Measurements from ENCODE around the gene CAPN14. TPM values are rescaled to one million over a fixed set of nuclear protein-coding genes. Genes with fewer than 3 reads are reported as not detected.
"Not testable (repeated sequence)": the region's sequence is repeated elsewhere in the genome, so short reads cannot be mapped to it uniquely, and the experiment has no call there.

CAPN14 gene
- total RNA-seq, 1 donor from 2014 or later: 0.12 TPM

- intact Hi-C loops (cut with micrococcal nuclease): no loop called here
- H3K4me1 Mint-ChIP-seq: no peaks in the 10 kb centered on the region
- no peak for DNase-seq
- no peaks in the 10 kb centered on the region for H3K36me3 Mint-ChIP-seq (ENCODE audit: low read depth)
- no peak overlapping the region for H3K27ac Mint-ChIP-seq
- H3K9me3 Mint-ChIP-seq: no peaks in the 10 kb centered on the region
- H3K27me3 Mint-ChIP-seq: peaks cover 8% of the 10 kb centered on the region
- no peak overlapping the region for H3K4me3 Mint-ChIP-seq
Observed at GRCh38 chr2:31189141-31189540, 28.2 kb downstream of the CAPN14 start.

- intact Hi-C loops (cut with micrococcal nuclease): no loop called here
- H3K9me3 Mint-ChIP-seq: no peaks in the 10 kb centered on the region
- H3K4me3 Mint-ChIP-seq: no peak overlapping the region
- DNase-seq: no peak
- H3K4me1 Mint-ChIP-seq: no peaks in the 10 kb centered on the region
- H3K36me3 Mint-ChIP-seq (ENCODE audit: low read depth): no peaks in the 10 kb centered on the region
- H3K27ac Mint-ChIP-seq: no peak overlapping the region
- H3K27me3 Mint-ChIP-seq: peaks cover 8% of the 10 kb centered on the region
Observed at GRCh38 chr2:31188131-31188530, 29.2 kb downstream of the CAPN14 start.

- Mint-ChIP-seq H3K27ac (no peak overlapping the region), H3K9me3 (no peaks in the 10 kb centered on the region), H3K4me1 (no peaks in the 10 kb centered on the region), H3K27me3 (peaks cover 8% of the 10 kb centered on the region), H3K36me3 (ENCODE audit: low read depth) (no peaks in the 10 kb centered on the region), H3K4me3 (no peak overlapping the region)
- intact Hi-C loops (cut with micrococcal nuclease): no loop called here
- DNase-seq: no peak
Observed at GRCh38 chr2:31187166-31187565, 30.1 kb downstream of the CAPN14 start.

- H3K27ac Mint-ChIP-seq; H3K4me3 Mint-ChIP-seq; intact Hi-C loops (cut with micrococcal nuclease); DNase-seq; H3K27me3 Mint-ChIP-seq; H3K4me1 Mint-ChIP-seq; H3K9me3 Mint-ChIP-seq; H3K36me3 Mint-ChIP-seq (ENCODE audit: low read depth): not testable (repeated sequence)
Observed at GRCh38 chr2:31183973-31184372, 33.3 kb downstream of the CAPN14 start.

GRCh38 chr2:31176742-31177141 is 40.6 kb downstream of the CAPN14 start:
- no peaks in the 10 kb centered on the region for H3K4me1 Mint-ChIP-seq
- intact Hi-C loops (cut with micrococcal nuclease): no loop called here
- H3K4me3 Mint-ChIP-seq: no peak overlapping the region
- no peak for DNase-seq
- no peaks in the 10 kb centered on the region for H3K36me3 Mint-ChIP-seq (ENCODE audit: low read depth)
- no peak overlapping the region for H3K27ac Mint-ChIP-seq
- no peaks in the 10 kb centered on the region for H3K9me3 Mint-ChIP-seq
- H3K27me3 Mint-ChIP-seq: peaks cover 2% of the 10 kb centered on the region

GRCh38 chr2:31171142-31171541 is 46.2 kb downstream of the CAPN14 start:
- intact Hi-C loops (cut with micrococcal nuclease): loop anchor here (5.0 kb wide), 2 partner anchors 309 to 1004 kb away; no protein-coding TSS in a partner anchor
- H3K4me1 Mint-ChIP-seq: no peaks in the 10 kb centered on the region
- peaks cover 2% of the 10 kb centered on the region for H3K27me3 Mint-ChIP-seq
- no peak overlapping the region for H3K27ac Mint-ChIP-seq
- DNase-seq: no peak
- no peaks in the 10 kb centered on the region for H3K9me3 Mint-ChIP-seq
- no peaks in the 10 kb centered on the region for H3K36me3 Mint-ChIP-seq (ENCODE audit: low read depth)
- no peak overlapping the region for H3K4me3 Mint-ChIP-seq

- no peak overlapping the region for H3K27ac Mint-ChIP-seq
- H3K4me1 Mint-ChIP-seq: peaks cover under 1% of the 10 kb centered on the region
- H3K4me3 Mint-ChIP-seq: no peak overlapping the region
- H3K9me3 Mint-ChIP-seq: no peaks in the 10 kb centered on the region
- intact Hi-C loops (cut with micrococcal nuclease): loop anchor here (1.0 to 5.0 kb wide), 4 partner anchors 163 to 1003 kb away; no protein-coding TSS in a partner anchor
- H3K36me3 Mint-ChIP-seq (ENCODE audit: low read depth): no peaks in the 10 kb centered on the region
- peak; percentile 85 for DNase-seq
- H3K27me3 Mint-ChIP-seq: peaks cover 2% of the 10 kb centered on the region
Observed at GRCh38 chr2:31170071-31170698, 47.1 kb downstream of the CAPN14 start.

GRCh38 chr2:31168291-31168690 is 49.0 kb downstream of the CAPN14 start:
- no peak overlapping the region for H3K4me3 Mint-ChIP-seq
- DNase-seq: no peak
- H3K36me3 Mint-ChIP-seq (ENCODE audit: low read depth): no peaks in the 10 kb centered on the region
- intact Hi-C loops (cut with micrococcal nuclease): no loop called here
- H3K27me3 Mint-ChIP-seq: peaks cover 2% of the 10 kb centered on the region
- H3K27ac Mint-ChIP-seq: no peak overlapping the region
- no peaks in the 10 kb centered on the region for H3K9me3 Mint-ChIP-seq
- peaks cover 6% of the 10 kb centered on the region for H3K4me1 Mint-ChIP-seq

- Mint-ChIP-seq H3K4me1 (peaks cover 6% of the 10 kb centered on the region), H3K36me3 (ENCODE audit: low read depth) (no peaks in the 10 kb centered on the region), H3K4me3 (no peak overlapping the region), H3K27me3 (peaks cover 3% of the 10 kb centered on the region), H3K9me3 (no peaks in the 10 kb centered on the region), H3K27ac (no peak overlapping the region)
- DNase-seq: no peak
- intact Hi-C loops (cut with micrococcal nuclease): no loop called here
Observed at GRCh38 chr2:31166925-31167324, 50.4 kb downstream of the CAPN14 start.

- H3K27me3 Mint-ChIP-seq: peaks cover 3% of the 10 kb centered on the region
- no peaks in the 10 kb centered on the region for H3K9me3 Mint-ChIP-seq
- peaks cover 6% of the 10 kb centered on the region for H3K4me1 Mint-ChIP-seq
- intact Hi-C loops (cut with micrococcal nuclease): no loop called here
- H3K36me3 Mint-ChIP-seq (ENCODE audit: low read depth): no peaks in the 10 kb centered on the region
- H3K27ac Mint-ChIP-seq: no peak overlapping the region
- DNase-seq: no peak
- H3K4me3 Mint-ChIP-seq: no peak overlapping the region
Observed at GRCh38 chr2:31163011-31163539, 54.2 kb downstream of the CAPN14 start.

GRCh38 chr2:31161637-31162036 is 55.7 kb downstream of the CAPN14 start:
- Mint-ChIP-seq H3K36me3 (ENCODE audit: low read depth) (no peaks in the 10 kb centered on the region), H3K9me3 (no peaks in the 10 kb centered on the region), H3K4me3 (no peak overlapping the region), H3K4me1 (peaks cover 6% of the 10 kb centered on the region), H3K27me3 (peaks cover 3% of the 10 kb centered on the region), H3K27ac (no peak overlapping the region)
- intact Hi-C loops (cut with micrococcal nuclease): no loop called here
- DNase-seq: no peak

- no peaks in the 10 kb centered on the region for H3K4me1 Mint-ChIP-seq
- H3K4me3 Mint-ChIP-seq: no peak overlapping the region
- no peak overlapping the region for H3K27ac Mint-ChIP-seq
- no peaks in the 10 kb centered on the region for H3K36me3 Mint-ChIP-seq (ENCODE audit: low read depth)
- peaks cover 13% of the 10 kb centered on the region for H3K27me3 Mint-ChIP-seq
- intact Hi-C loops (cut with micrococcal nuclease): no loop called here
- no peaks in the 10 kb centered on the region for H3K9me3 Mint-ChIP-seq
- no peak for DNase-seq
Observed at GRCh38 chr2:31151501-31151900, 65.8 kb downstream of the CAPN14 start.

- Mint-ChIP-seq H3K27me3 (peaks cover 14% of the 10 kb centered on the region), H3K27ac (no peak overlapping the region), H3K4me1 (no peaks in the 10 kb centered on the region), H3K4me3 (no peak overlapping the region), H3K9me3 (no peaks in the 10 kb centered on the region), H3K36me3 (ENCODE audit: low read depth) (no peaks in the 10 kb centered on the region)
- no peak for DNase-seq
- intact Hi-C loops (cut with micrococcal nuclease): no loop called here
Observed at GRCh38 chr2:31150120-31150670, 67.1 kb downstream of the CAPN14 start.

- H3K4me1 Mint-ChIP-seq: no peaks in the 10 kb centered on the region
- no peak for DNase-seq
- H3K27ac Mint-ChIP-seq: no peak overlapping the region
- H3K9me3 Mint-ChIP-seq: no peaks in the 10 kb centered on the region
- H3K4me3 Mint-ChIP-seq: no peak overlapping the region
- H3K36me3 Mint-ChIP-seq (ENCODE audit: low read depth): no peaks in the 10 kb centered on the region
- intact Hi-C loops (cut with micrococcal nuclease): no loop called here
- peaks cover 18% of the 10 kb centered on the region for H3K27me3 Mint-ChIP-seq
Observed at GRCh38 chr2:31148514-31148913, 68.8 kb downstream of the CAPN14 start.

GRCh38 chr2:31147645-31148044 is 69.7 kb downstream of the CAPN14 start:
- no peaks in the 10 kb centered on the region for H3K4me1 Mint-ChIP-seq
- no peaks in the 10 kb centered on the region for H3K9me3 Mint-ChIP-seq
- intact Hi-C loops (cut with micrococcal nuclease): no loop called here
- no peak overlapping the region for H3K27ac Mint-ChIP-seq
- DNase-seq: no peak
- peaks cover 22% of the 10 kb centered on the region for H3K27me3 Mint-ChIP-seq
- no peak overlapping the region for H3K4me3 Mint-ChIP-seq
- no peaks in the 10 kb centered on the region for H3K36me3 Mint-ChIP-seq (ENCODE audit: low read depth)

All from activated CD4-positive, alpha-beta T cell treated with anti-CD3 and anti-CD28 coated beads, Interleukin-2, amount 10 ng/mL, durations not matched to agents 24 days and 14 days (primary cell).